B cell (primary cell): ENCODE measurements around the gene HOXD1. TPM values are rescaled to one million over a fixed set of nuclear protein-coding genes. Genes with fewer than 3 reads are reported as not detected.
A peak's percentile ranks its signal among the peaks of the same experiment; 100 is the strongest.

ENCODE experiments used
- ATAC-seq: fragments of 200-7000 bp; cut with Tn5 transposase; one replicate; pipeline ENCODE4 v1.10.0; 2021; ENCODE audit warnings: low read depth, mild to moderate bottlenecking, moderate number of reproducible peaks, moderate library complexity
- CTCF ChIA-PET: fragments of 350-600 bp; sonication (Branson Sonifier 250); formaldehyde crosslinking; loops from one replicate; lab custom pipeline; 2021; ENCODE audit warnings: antibody characterized with exemption, inconsistent platforms; lab: Charles Lee
- POLR2A ChIA-PET: fragments of 350-600 bp; sonication (Branson Sonifier 250); formaldehyde crosslinking; loops from one replicate; lab custom pipeline; 2021; ENCODE audit warnings: antibody characterized with exemption; lab: Charles Lee
- DNase-seq: peaks from one replicate; pipeline ENCODE4 v3.0.0; 2013
- H2AFZ ChIP-seq: 2 replicates; pipeline ENCODE4 v1.6.1; 2012; ENCODE audit warnings: mild to moderate bottlenecking, low read depth, low read length; ENCODE audit not compliant: insufficient read depth, poor library complexity, severe bottlenecking
- H3K27ac ChIP-seq, 2 donors: 1 replicate in 1 of 2; 2 replicates in 1 of 2; pipeline ENCODE4 v1.5.1; 2012 to 2013; ENCODE audit warnings: low read length in 2 of 2, mild to moderate bottlenecking in 2 of 2, moderate library complexity in 1 of 2
- H3K27me3 ChIP-seq, 4 experiments: fragments of 200-600 bp in 1 of 4; sonication (generic) in 1 of 4; replicated peaks in 1 of 4; 1 replicate in 2 of 4; 2 replicates in 2 of 4; pipeline versions ENCODE4 v1.6.1 to v1.7.0; 2013 to 2016; ENCODE audit warnings: low read length in 3 of 4, mild to moderate bottlenecking in 2 of 4, mixed read lengths in 1 of 4, moderate library complexity in 1 of 4; ENCODE audit not compliant: insufficient read depth in 4 of 4, control insufficient read depth in 3 of 4; ENCODE audit errors: control extremely low read depth in 1 of 4
- H3K36me3 ChIP-seq, 2 experiments: replicated peaks in 1 of 2; 1 replicate in 1 of 2; 2 replicates in 1 of 2; pipeline versions ENCODE4 v1.6.1 to v1.7.1; 2013; ENCODE audit warnings: low read length in 1 of 2; ENCODE audit not compliant: insufficient read depth in 2 of 2, control insufficient read depth in 1 of 2; ENCODE audit errors: control extremely low read depth in 1 of 2, extremely low read depth in 1 of 2
- H3K4me1 ChIP-seq, 2 donors: fragments of 200-600 bp in 1 of 2; sonication (generic) in 1 of 2; 1 replicate in 1 of 2; 2 replicates in 1 of 2; pipeline versions ENCODE4 v1.5.1 to v1.6.1; 2013 to 2017; ENCODE audit warnings: low read length in 2 of 2; ENCODE audit not compliant: control insufficient read depth in 2 of 2, insufficient read depth in 2 of 2
- H3K4me2 ChIP-seq: replicated peaks from 2 replicates; pipeline ENCODE3; 2012; ENCODE audit warnings: mild to moderate bottlenecking, low read depth, low read length; ENCODE audit not compliant: poor library complexity, severe bottlenecking
- H3K4me3 ChIP-seq, 5 experiments: fragments of 200-600 bp in 1 of 5; sonication (generic) in 1 of 5; 1 replicate in 3 of 5; 2 replicates in 2 of 5; pipeline versions ENCODE4 v1.5.1 to v1.7.0; 2011 to 2016; ENCODE audit warnings: low read length in 4 of 5, mild to moderate bottlenecking in 4 of 5, low read depth in 2 of 5, control low read depth in 1 of 5, moderate library complexity in 1 of 5; ENCODE audit not compliant: insufficient read depth in 1 of 5; ENCODE audit errors: control extremely low read depth in 1 of 5, extremely low read depth in 1 of 5
- H3K79me2 ChIP-seq: fragments of 200-600 bp; sonication (generic); one replicate; pipeline ENCODE4 v1.6.0; 2016; ENCODE audit warnings: low read length; ENCODE audit not compliant: control insufficient read depth, insufficient read depth
- H3K9ac ChIP-seq: fragments of 200-600 bp; sonication (generic); 2 replicates; pipeline ENCODE4 v1.6.1; 2017; ENCODE audit warnings: mild to moderate bottlenecking, low read length, moderate library complexity
- H3K9me3 ChIP-seq, 3 donors: one replicate each; pipeline versions ENCODE4 v1.6.1 to v1.7.1; 2013; ENCODE audit warnings: low read length in 2 of 3; ENCODE audit not compliant: control insufficient read depth in 2 of 3, insufficient read depth in 1 of 3; ENCODE audit errors: control extremely low read depth in 1 of 3
- H4K20me1 ChIP-seq: 2 replicates; pipeline ENCODE4 v1.6.0; 2012; ENCODE audit warnings: mild to moderate bottlenecking, low read length; ENCODE audit not compliant: insufficient read depth, control insufficient read depth, poor library complexity, severe bottlenecking
- H3K27ac Mint-ChIP-seq: one replicate; pipeline ENCODE4 v1.8.0; 2021; ENCODE audit warnings: mixed read lengths
- H3K27me3 Mint-ChIP-seq: one replicate; pipeline ENCODE4 v1.8.0; 2021; ENCODE audit warnings: mixed read lengths
- H3K4me1 Mint-ChIP-seq: one replicate; pipeline ENCODE4 v1.8.0; 2021; ENCODE audit warnings: mixed read lengths
- H3K4me3 Mint-ChIP-seq: one replicate; pipeline ENCODE4 v1.8.0; 2021; ENCODE audit warnings: mixed read lengths
- H3K9me3 Mint-ChIP-seq: one replicate; pipeline ENCODE4 v1.8.0; 2022; ENCODE audit warnings: mixed read lengths; ENCODE audit not compliant: insufficient read depth
- CTCF ChIP-seq: fragments of 200-600 bp; IDR thresholded peaks from one replicate; pipeline ENCODE4 v1.8.0; 2022; ENCODE audit warnings: antibody characterized with exemption, mild to moderate bottlenecking
- EZH2 ChIP-seq: IDR thresholded peaks from 2 replicates; pipeline ENCODE4 v1.6.1; 2012; ENCODE audit warnings: borderline replicate concordance, low read depth, mild to moderate bottlenecking, moderate library complexity, low read length; ENCODE audit not compliant: insufficient read depth, poor library complexity, severe bottlenecking
- whole genome bisulfite sequencing: methylation state at CpG from one replicate; pipeline ENCODE4 v1.1.5; 2013; ENCODE audit warnings: missing lambda C conversion rate; ENCODE audit not compliant: insufficient coverage; 5-methylcytosine and 5-hydroxymethylcytosine counted together
- intact Hi-C: fragments of 100-400 bp; cut with micrococcal nuclease; formaldehyde crosslinking; loops from one replicate; pipeline ENCODE4 v1.10.0; 2022
- polyA minus RNA-seq: library from RNA; depleted of rRNA, polyadenylated mRNA; stranded (reverse); fragments of >200 nt; gene quantifications from 2 replicates; pipeline ENCODE4 v1.2.3, GENCODE V29; 2012
- polyA plus RNA-seq: library from polyadenylated mRNA; depleted of rRNA; stranded (reverse); fragments of >200 nt; gene quantifications from 2 replicates; pipeline ENCODE4 v1.2.3, GENCODE V29; 2012
- total RNA-seq, 2 donors: library from RNA; stranded (reverse); fragments of 120-200 nt in 1 of 2; gene quantifications; 1 replicate in 1 of 2; 2 replicates in 1 of 2; pipeline versions ENCODE4 v1.2.3 to v1.2.4, GENCODE V29; 2013 to 2022

Gene HOXD1
- total RNA-seq (not detected in 2 replicates), polyA plus RNA-seq (not detected in 2 replicates), polyA minus RNA-seq (not detected in 2 replicates)
- total RNA-seq (2013): 0.02 TPM

GRCh38 chr2:176187899-176188773 lies at the start of gene HOXD1:
TSS of gene HOXD1 (plus strand) at chr2:176188668. CDS start at chr2:176188802, 134 bp downstream.
- H4K20me1 ChIP-seq: no peaks in the 10 kb centered on the region
- intact Hi-C loops: no loop called here
- ChIA-PET POLR2A (no interaction called here), CTCF (interaction anchor here (1.3 kb wide), 1 partner anchor 57 kb away, joined by 3 read pairs; no protein-coding TSS in a partner anchor)
- H3K9me3 ChIP-seq: no peaks in the 10 kb centered on the region
- H3K4me3 ChIP-seq: peak within 1 kb of the TSS; percentile 17 to 51 (median 39)
- ATAC-seq: no peak
- H3K27me3 ChIP-seq: peaks cover 0 to 51% (median 47%) of the 10 kb centered on the region in 4 experiments
- peak; percentile 27 for DNase-seq
- H3K27me3 Mint-ChIP-seq: peaks cover 67% of the 10 kb centered on the region
- no peaks in the 10 kb centered on the region for H3K9me3 Mint-ChIP-seq
- H3K79me2 ChIP-seq: no peaks in the 10 kb centered on the region
- peaks cover 24% of the 10 kb centered on the region for H3K4me1 Mint-ChIP-seq
- peak within 1 kb of the TSS; percentile 88 for H3K4me2 ChIP-seq
- H3K27ac ChIP-seq: no peak within 1 kb of the TSS
- no peaks in the 10 kb centered on the region for H3K36me3 ChIP-seq
- peak within 1 kb of the TSS; percentile 16 for H3K27ac Mint-ChIP-seq
- H2AFZ ChIP-seq: peak within 1 kb of the TSS; percentile 50
- peak within 1 kb of the TSS; percentile 90 for H3K4me3 Mint-ChIP-seq
- peak within 1 kb of the TSS; percentile 48 for H3K9ac ChIP-seq
- WGBS: 4% methylated on average over 61 of the region's 68 CpGs
- peaks cover 20 to 28% of the 10 kb centered on the region in 2 donors for H3K4me1 ChIP-seq
- TF ChIP-seq CTCF: no peak
- TF ChIP-seq EZH2: no peak
